ENCODE results near the gene TP53TG5.

- no peak for TF ChIP-seq FOXM1 (IDR thresholded peaks at IDR 0.05; ENCODE audit: borderline replicate concordance)
- TF ChIP-seq FOXA1 (IDR thresholded peaks at IDR 0.05): no peak
- no peak for TF ChIP-seq FOXK2 (IDR thresholded peaks at IDR 0.05)
- no peak for TF ChIP-seq ELF4 (IDR thresholded peaks at IDR 0.05)
- TF ChIP-seq ARNT (IDR thresholded peaks at IDR 0.05): no peak
- no peak for TF ChIP-seq PKNOX1 (IDR thresholded peaks at IDR 0.05)
- no peak for TF ChIP-seq SP1 (IDR thresholded peaks at IDR 0.05)
- no peak for TF ChIP-seq BHLHE40 (IDR thresholded peaks at IDR 0.05; ENCODE audit: borderline replicate concordance)
- no peak for TF ChIP-seq SUZ12 (IDR thresholded peaks at IDR 0.05)
- TF ChIP-seq ZNF384 (IDR thresholded peaks at IDR 0.05): no peak
- TF ChIP-seq NFRKB (IDR thresholded peaks at IDR 0.05): no peak
- TF ChIP-seq LEF1 (IDR thresholded peaks at IDR 0.05; ENCODE audit: borderline replicate concordance): no peak
- TF ChIP-seq HDGF (IDR thresholded peaks at IDR 0.05; ENCODE audit: borderline replicate concordance): no peak
- TF ChIP-seq TARDBP (IDR thresholded peaks at IDR 0.05): no peak
Measured at GRCh38 chr20:45338121-45339030, 39.7 kb downstream of the TP53TG5 start.

Measured in HEK293T (cell line).